HG03520 (cell line): Measurements from ENCODE around the gene NOTO.

ENCODE experiments used
- ATAC-seq: cut with Tn5 transposase; IDR thresholded peaks from one replicate; pipeline ENCODE4 v1.9.1; 2021; ENCODE audit warnings: mild to moderate bottlenecking, moderate library complexity; ENCODE audit not compliant: unreplicated experiment

The NOTO gene

DNA sequence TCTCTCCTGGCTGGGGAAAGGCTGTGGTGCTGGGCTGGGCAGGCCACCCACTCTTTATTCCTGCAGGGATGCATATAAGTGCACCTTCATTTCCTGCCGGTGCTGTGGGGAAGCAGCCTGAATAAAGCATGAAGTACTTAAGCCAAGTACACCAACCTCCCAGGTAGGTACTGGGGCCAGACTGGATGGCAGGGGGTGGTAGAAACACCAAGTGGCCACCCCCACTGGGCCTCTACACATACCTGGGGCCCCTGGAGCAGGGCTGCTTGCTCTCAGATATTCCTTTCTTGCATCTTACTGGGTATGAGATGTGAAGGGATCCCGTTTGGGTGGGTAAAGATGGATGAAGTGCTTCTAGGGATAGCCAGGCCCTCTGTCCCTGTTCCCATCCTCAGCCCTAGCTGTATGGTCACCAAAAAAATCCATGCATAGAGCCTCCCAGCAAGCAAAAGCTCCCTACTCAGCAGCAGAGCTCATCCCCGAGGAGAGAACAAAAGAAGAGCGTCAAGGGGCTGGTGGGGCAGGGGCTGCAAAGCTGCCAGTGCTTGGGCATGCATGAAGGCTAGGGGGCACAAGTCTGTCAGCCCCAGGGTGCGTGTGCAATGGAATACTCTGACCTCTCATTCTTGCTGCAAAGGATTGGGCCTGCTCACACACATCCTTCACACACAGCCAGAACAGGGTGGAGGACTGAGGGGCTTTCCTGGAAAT, 53.7 kb downstream of the NOTO start:
- ATAC-seq: no peak

DNA sequence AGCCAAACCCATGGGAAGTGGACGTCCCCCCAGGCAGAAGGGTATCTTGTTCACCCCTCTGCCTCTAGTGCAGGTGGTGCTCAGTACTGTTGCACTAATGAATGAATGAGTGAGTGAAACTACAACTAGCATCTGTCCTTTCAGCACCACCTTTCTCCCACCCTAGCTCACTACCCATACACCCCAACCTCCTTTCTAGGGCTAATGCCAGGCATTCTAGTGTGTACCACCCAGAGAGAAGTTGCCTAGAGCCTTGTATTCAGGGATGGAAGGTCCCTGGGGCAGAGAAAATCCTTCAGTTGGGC, 54.2 kb downstream of the NOTO start:
- no peak for ATAC-seq

DNA sequence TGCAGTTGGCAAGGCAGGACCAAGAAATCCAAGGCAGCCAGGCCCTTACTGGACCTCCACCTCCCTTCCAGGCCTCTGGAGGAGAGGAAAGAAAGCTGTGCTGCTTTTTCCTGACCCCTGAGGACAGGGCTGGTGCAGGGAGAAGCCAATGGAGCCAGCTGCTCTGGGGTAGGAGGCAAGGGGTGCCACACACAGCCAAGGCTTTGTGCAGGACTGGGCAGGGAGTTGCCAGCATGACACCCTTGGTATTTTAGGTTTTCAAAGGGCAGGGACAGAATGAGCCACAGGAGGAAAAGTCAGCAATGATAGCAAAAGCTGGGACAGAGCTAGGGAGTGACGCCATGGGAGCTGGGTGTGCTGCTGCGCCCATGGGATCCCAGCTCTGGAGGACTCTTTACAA, 54.6 kb downstream of the NOTO start:
- ATAC-seq: no peak

DNA sequence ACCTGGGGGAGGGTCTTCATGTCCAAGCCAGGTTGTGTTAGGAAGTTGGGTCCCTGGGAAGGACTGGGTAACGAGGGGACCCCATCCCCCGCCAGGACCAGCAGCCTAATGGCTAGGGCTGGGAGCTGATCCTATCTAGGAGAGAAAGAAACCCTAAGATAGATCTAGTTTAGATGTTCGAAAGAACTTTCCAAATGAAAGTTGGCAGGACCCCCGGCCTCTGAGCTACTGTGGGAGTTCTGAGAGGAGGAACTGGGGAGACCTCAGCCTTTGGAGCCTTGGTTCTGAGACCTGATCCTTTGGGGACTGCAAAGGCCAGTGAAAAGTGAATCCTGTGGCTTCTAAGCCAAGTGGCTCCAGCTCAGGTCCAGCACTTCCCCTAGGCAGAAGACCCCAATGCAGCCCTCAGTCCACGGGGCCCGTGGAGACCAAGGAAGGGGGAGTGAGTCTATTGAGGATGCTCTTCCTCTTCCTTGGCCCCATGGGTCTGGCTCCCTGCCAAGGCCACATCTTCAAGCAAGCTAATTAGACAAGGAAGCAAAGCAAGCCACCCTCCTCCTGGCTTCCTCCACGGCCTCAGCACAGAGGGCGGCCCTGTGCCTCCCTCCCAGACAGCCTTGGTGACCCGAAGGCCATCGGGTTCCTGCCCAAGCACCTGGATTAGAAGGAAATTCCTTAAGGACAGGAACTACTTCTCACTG, 55.2 kb downstream of the NOTO start:
- no peak for ATAC-seq

DNA sequence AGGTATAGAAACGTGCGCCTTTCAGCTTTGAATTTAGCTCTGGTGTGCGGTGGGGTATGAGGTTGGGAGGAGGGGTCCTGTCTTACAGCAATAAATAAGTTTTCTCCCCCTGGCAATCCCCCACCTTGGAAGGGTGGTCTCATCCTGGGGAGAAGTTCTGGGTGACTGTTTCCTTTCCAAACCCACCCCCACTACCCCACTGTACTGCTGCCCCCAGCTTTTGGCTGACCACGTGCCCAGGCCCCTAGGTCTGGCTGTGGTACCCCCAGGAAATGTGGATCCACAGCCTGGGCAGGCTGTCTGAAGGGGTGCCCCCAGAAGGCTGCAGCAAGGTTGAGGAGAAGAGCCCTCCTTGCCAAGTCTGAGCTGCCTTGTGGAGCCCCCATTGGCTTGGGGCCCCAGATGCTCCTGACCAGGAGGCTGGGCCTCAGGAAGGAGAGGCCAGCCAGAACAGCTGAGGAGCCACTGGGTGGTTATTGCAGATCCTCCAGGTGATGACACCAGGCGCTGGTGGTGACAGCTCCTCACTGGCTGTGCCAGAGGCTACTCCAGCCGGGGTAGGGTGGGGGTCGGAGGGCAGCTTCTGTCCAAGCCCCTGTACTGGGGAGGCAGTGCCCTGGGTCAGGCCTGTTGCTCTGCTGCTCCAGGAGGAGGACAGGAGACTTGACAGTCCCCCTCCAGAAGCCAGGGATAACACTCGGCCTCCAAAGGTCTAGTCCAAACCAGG, 56.0 kb downstream of the NOTO start:
- no peak for ATAC-seq

DNA sequence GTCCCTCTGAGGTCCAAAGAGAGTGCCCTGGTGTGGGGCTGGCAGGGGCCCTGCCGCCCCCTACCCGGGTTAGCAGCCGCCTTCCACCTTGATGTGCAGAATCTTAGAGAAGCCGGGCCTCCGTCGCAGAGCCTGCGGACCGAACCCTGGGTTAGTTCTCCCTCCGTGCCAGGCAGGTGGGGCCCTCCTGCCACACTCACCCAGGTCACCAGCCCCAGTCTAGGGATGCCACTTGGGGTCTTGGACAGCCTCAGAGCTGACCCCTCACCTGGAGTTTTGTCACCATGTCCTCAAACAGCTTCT, 56.5 kb downstream of the NOTO start:
- ATAC-seq: no peak

DNA sequence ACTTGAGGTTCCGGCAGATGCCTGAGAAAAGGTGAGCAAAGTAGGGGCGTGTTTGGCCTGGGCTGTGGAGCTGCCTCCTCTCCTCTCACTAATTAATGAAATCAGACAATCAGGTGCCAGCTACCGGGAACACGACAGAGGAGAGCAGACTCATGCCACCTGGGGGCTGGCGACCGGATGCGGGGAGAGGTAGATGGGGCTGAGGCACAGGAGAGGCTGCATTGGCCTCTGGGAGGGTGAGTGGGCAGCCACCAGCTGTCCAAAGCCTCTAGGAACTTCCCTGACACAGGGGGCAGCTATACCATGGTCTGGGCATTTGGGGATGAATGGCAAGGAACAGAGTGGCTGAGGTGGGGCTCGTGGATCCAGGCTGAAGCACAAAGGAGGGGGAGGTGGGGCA, 56.9 kb downstream of the NOTO start:
- ATAC-seq: no peak

DNA sequence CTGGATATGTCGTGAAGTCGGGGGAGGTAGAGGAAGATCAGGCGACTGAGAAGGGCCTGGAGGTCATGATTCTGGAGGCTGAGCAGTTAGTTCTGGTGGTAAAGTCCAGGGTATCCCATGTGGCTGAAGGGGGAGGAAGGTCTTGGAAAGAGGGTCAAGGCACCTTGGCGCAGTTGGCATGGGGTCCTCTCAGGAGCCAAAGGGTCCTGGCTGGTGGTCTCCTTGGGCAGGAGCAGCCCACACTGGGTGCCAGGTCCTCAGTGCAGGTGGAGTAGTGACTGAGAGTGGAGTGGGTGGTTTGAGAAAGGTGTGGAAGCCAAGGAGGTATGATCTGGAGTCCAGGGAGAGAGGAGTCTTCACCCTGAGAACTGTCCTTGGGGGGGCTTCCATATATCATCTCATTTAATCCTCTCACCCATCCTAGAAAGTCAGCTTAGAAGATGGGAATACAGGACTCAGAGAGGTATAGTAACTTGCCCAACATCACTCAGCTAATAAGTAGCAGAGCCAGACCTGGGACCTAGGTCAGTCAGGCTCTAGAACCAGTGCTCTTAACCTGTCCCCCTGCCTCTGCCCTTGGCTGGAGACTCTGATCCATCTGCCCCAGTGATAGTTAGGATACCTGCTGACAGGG, 57.4 kb downstream of the NOTO start:
- no peak for ATAC-seq

DNA sequence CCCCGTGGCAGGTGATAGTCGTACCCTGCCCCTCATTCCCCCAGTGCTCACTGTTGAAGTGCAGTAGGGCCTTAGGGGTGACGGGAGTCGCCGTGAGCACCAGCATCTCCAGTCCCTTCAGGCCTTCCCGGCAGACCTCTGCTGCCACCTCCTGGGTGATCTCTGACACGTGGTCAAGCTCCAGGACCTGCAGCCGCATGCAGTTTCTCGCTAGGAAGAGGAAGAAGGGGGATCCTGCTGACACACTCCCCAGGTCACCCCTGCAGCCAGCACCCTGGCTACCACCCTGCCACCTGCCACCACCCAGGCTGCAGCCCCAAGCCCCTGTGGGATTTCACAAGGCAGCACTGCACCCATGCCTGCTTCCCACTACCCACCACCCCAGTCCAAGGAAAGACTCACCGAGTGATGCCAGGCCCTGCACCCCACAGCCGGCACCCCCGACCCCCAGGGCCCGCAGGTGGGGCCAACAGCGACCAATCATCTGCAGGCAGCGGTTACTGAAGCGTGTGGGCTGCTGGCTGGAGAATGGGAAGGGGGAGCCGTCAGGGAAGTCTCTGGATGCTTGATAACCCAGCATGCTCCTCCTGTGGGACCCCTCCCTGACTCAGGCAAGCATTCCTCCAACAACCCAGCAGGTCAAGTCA, 58.1 kb downstream of the NOTO start:
- ATAC-seq: no peak
